ENCODE measurements around the gene CST6. TPM values are rescaled to one million over a fixed set of nuclear protein-coding genes. Genes with fewer than 3 reads are reported as not detected.
"Not testable (repeated sequence)": the region's sequence is repeated elsewhere in the genome, so short reads cannot be mapped to it uniquely, and the experiment has no call there.

The CST6 gene
- total RNA-seq, 4 donors from 2014 or later, result 1.6 to 6.2 TPM; not detected in 2

- no peak for DNase-seq (ENCODE audit: low spot score)
- no peak for TF ChIP-seq CTCF (IDR thresholded peaks at IDR 0.05)
- ATAC-seq (ENCODE audit: low FRiP score), result no peak
Observed at GRCh38 chr11:66015936-66016792, 4.4 kb downstream of the CST6 start.

DNA sequence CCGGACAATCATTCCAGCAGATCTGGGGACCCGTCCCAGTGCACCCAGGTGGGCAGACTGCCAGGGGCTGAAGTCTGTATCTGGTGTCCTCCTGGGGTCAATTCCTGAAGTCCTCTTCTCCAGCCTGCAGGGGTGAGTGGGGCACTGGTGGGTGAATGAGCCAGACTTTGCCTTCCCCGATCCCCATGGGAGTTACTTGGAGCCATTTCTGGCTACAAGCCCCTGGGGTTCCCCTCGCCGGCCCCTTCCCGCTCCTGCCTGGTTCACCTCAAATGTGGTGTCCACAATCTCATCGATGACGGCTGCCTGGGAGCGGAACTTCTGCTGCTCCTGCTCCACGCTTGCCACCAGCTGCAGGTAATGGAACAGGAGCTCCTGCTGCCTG lies 5.0 kb downstream of the CST6 start:
- ATAC-seq (ENCODE audit: low FRiP score), result no peak
- no peak for TF ChIP-seq CTCF (IDR thresholded peaks at IDR 0.05)
- DNase-seq (ENCODE audit: low spot score), result no peak

DNA sequence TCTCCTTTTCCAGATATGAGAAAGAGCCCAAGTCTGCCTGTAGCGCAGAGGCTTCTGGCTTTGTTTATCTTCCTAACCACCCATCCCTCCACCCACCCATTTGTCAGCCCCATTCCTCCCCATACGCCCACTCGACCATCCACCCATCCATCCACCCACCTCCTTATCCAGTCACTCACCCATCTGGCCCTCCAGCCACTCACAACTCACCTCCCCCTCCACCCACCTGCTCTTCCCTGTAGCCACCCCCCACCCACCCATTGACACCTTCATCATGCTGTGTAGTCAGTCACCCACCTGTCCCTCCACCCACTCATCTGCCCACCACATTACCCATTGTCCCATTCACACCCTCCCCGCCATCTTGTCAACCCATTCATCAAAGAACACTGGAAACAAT lies 5.5 kb downstream of the CST6 start:
- DNase-seq (ENCODE audit: low spot score), result no peak
- ATAC-seq (ENCODE audit: low FRiP score), result no peak
- no peak for TF ChIP-seq CTCF (IDR thresholded peaks at IDR 0.05)

- no peak for TF ChIP-seq CTCF (IDR thresholded peaks at IDR 0.05)
- DNase-seq (ENCODE audit: low spot score), result no peak
- ATAC-seq (ENCODE audit: low FRiP score), result no peak
Observed at GRCh38 chr11:66020212-66020611, 8.4 kb downstream of the CST6 start.

DNA sequence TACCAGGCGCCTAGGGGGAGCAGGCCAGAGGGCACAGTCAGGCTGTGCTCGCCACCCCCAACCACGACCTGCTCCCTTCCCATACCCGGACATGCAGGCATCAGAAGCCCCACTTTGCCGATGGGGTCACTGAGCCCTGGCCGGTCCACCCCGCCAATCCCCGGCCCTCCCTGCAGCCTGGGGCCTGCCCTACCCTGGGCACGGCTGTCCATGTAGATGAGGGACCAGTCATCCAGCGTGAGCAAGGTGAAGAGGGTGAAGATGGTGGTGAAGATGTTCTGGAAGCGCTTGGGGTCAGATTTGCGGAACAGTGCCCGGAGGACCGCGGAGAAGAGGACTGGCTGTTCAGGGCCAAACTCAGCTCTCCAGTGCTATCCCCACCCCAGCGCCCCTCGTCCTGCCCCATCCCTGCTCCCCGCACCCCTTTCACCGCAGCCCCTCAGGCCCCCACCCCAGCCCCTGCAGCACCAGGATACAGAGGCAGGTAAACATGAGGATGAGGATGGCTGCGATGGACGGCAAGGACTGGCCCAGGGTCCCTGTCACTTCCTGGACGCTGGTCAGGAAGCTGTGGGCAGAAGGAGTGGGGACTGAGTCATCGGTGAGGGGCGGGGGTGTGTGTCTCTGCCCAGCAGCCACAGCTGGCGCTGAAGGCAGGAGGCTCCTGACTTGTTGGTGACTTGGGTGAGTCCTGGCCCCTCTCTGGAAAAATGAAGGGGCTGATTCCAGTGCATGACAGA lies 9.0 kb downstream of the CST6 start:
- TF ChIP-seq CTCF (IDR thresholded peaks at IDR 0.05), result no peak
- DNase-seq (ENCODE audit: low spot score) (no peak), ATAC-seq (ENCODE audit: low FRiP score) (no peak)

DNA sequence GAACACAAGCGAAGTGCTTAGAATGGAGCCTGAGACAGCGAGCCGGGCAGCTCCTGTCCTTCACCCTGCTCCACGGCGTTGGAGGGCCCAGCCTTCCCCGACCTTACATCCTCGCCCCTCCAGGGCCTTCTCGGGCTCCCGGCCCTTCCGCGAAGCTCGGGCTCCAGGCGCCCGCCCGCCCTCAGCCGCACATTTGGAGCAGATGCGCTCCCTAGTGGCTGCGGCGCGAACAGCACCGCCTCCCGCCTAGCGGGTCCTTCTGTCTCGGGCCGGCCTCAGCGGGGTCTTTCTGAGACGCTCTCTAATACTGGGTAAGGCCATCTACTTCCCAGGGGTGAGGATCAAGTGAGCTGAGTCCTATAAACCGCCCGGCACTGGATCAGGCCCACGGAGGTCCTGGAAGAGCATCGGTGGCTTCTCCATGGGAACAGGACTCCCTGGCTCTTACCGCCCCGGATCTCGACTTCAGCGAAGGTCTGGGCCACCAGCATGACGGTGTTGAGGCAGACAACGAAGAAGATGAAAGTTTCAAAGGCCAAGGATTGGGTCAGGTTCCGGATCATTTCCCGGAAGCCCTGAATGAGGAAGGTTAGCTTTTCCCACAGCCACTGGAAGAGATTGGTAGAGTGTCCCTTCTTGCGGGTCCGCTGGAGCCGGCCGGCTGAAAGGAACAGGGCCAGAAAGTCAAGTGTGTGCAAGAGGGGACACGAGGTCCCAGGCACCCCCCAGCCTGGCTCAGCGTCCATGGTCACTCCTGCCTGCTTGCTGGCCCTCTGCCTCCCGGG lies 10.8 kb downstream of the CST6 start:
- DNase-seq (ENCODE audit: low spot score) (peak; percentile 83), ATAC-seq (ENCODE audit: low FRiP score) (peak; percentile 60)
- TF ChIP-seq CTCF (IDR thresholded peaks at IDR 0.05), result peak in 2 of 3 donors; percentile 47 to 52

DNA sequence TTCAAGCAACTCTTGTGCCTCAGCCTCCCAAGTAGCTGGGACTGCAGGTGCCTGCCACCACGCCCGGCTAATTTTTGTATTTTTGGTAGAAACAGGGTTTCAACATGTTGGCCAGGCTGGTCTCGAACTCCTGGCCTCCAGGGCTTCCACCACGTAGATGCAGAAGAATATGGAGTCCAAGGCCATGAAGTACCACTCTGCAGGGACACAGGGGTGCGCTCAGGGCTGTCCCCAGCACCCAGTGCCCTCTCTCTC lies 11.3 kb downstream of the CST6 start:
- not testable (repeated sequence) for DNase-seq (ENCODE audit: low spot score); ATAC-seq (ENCODE audit: low FRiP score)

Measured in omental fat pad (tissue), 4 donors.